Ascending aorta (tissue), 2 donors: ENCODE data around the gene ZAP70. TPM values are rescaled to one million over a fixed set of nuclear protein-coding genes. Genes with fewer than 3 reads are reported as not detected.

Experiments
- DNase-seq, 2 donors: peaks; one replicate each; pipeline ENCODE4 v3.0.0-alpha.2; 2019; ENCODE audit warnings: low spot score in 2 of 2
- H3K27ac ChIP-seq, 2 donors: fragments of 200-600 bp; sonication (generic); one replicate each; pipeline ENCODE4 v1.5.1; 2016 to 2017; ENCODE audit warnings: mild to moderate bottlenecking in 1 of 2
- H3K27me3 ChIP-seq: fragments of 200-600 bp; sonication (generic); one replicate; pipeline ENCODE4 v1.5.1; 2017
- H3K36me3 ChIP-seq, 2 donors: fragments of 200-600 bp; sonication (generic); one replicate each; pipeline ENCODE4 v1.5.1; 2016
- H3K4me1 ChIP-seq, 2 donors: fragments of 200-600 bp; sonication (generic); one replicate each; pipeline ENCODE4 v1.5.1; 2016 to 2017; ENCODE audit warnings: mild to moderate bottlenecking in 1 of 2
- H3K4me3 ChIP-seq, 2 donors: fragments of 200-600 bp; sonication (generic); one replicate each; pipeline ENCODE4 v1.5.1; 2016 to 2017; ENCODE audit warnings: mild to moderate bottlenecking in 1 of 2
- H3K9me3 ChIP-seq, 2 donors: fragments of 200-600 bp; sonication (generic); one replicate each; pipeline ENCODE4 v1.5.1; 2016
- intact Hi-C: fragments of 100-400 bp; cut with DNase I; formaldehyde crosslinking; loops from one replicate; pipeline ENCODE4 v1.15.1; 2023
- total RNA-seq: library from RNA; depleted of rRNA; stranded (reverse); fragments of >200 nt; gene quantifications from one replicate; pipeline ENCODE4 v1.1.0, GENCODE V29; 2016
- TF ChIP-seq, protein P1 (sequence below), 3 experiments: fragments of 200-600 bp in 2 of 3; fragments of 450-650 bp in 1 of 3; sonication (generic) in 2 of 3; IDR thresholded peaks; one replicate each; pipeline ENCODE4 v1.5.1; 2016 to 2019; ENCODE audit warnings: antibody characterized with exemption in 3 of 3, mild to moderate bottlenecking in 1 of 3, moderate library complexity in 1 of 3

The ZAP70 gene
- total RNA-seq, 1 donor from 2014 or later: 2.7 TPM

- H3K27me3 ChIP-seq: no peaks in the 10 kb centered on the region
- H3K27ac ChIP-seq: no peak overlapping the region
- H3K36me3 ChIP-seq: peaks cover 16 to 22% of the 10 kb centered on the region in 2 donors
- intact Hi-C loops: no loop called here
- no peak overlapping the region for H3K4me3 ChIP-seq
- TF ChIP-seq, protein P1, sequence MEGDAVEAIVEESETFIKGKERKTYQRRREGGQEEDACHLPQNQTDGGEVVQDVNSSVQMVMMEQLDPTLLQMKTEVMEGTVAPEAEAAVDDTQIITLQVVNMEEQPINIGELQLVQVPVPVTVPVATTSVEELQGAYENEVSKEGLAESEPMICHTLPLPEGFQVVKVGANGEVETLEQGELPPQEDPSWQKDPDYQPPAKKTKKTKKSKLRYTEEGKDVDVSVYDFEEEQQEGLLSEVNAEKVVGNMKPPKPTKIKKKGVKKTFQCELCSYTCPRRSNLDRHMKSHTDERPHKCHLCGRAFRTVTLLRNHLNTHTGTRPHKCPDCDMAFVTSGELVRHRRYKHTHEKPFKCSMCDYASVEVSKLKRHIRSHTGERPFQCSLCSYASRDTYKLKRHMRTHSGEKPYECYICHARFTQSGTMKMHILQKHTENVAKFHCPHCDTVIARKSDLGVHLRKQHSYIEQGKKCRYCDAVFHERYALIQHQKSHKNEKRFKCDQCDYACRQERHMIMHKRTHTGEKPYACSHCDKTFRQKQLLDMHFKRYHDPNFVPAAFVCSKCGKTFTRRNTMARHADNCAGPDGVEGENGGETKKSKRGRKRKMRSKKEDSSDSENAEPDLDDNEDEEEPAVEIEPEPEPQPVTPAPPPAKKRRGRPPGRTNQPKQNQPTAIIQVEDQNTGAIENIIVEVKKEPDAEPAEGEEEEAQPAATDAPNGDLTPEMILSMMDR (IDR thresholded peaks at IDR 0.05): no peak
- no peaks in the 10 kb centered on the region for H3K9me3 ChIP-seq
- DNase-seq: no peak
- no peaks in the 10 kb centered on the region for H3K4me1 ChIP-seq
These were observed 39.3 kb downstream of the ZAP70 start for GRCh38 chr2:97752342-97753334.

DNA sequence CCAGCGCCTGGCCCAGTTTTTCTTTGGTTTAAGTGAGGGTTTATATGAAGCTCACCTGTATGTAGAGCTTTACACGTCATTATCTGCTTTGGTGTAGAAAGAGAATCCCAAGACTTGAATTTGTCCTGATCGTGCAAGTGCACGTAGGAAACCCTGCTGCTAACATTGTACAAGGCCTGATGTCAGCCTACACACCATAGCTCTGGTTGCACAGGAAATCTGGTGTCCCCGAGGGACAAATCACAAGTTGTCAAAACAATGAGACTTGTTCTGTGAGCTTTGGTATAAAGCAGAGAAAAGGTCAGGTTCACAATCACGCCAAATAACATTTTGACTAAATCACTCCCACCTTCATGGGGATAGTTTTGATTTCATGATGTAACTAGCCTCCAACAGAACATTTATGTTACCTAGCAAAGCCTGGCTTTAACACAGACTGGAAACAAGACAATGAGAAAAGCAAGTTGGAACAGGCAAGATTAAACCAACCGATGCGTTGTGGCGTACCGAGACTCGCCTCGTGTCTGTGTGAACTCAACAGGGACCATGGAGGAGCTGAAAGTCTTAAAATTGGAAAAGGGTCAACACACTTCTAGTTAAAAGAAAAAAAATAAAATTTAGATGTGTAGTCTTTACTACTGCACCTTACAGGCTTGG, 41.4 kb downstream of the ZAP70 start:
- no peaks in the 10 kb centered on the region for H3K4me1 ChIP-seq
- no peak for DNase-seq
- H3K36me3 ChIP-seq: peaks cover 20 to 41% of the 10 kb centered on the region in 2 donors
- H3K4me3 ChIP-seq: no peak overlapping the region
- intact Hi-C loops: no loop called here
- no peaks in the 10 kb centered on the region for H3K27me3 ChIP-seq
- TF ChIP-seq, protein P1 (IDR thresholded peaks at IDR 0.05): no peak
- H3K9me3 ChIP-seq: no peaks in the 10 kb centered on the region
- H3K27ac ChIP-seq: no peak overlapping the region

GRCh38 chr2:97755491-97755890, 42.1 kb downstream of the ZAP70 start:
- Histone ChIP-seq H3K27me3 (no peaks in the 10 kb centered on the region), H3K4me3 (no peak overlapping the region), H3K36me3 (peaks cover 26 to 48% of the 10 kb centered on the region in 2 donors), H3K9me3 (no peaks in the 10 kb centered on the region), H3K4me1 (no peaks in the 10 kb centered on the region), H3K27ac (no peak overlapping the region)
- intact Hi-C loops: no loop called here
- DNase-seq: no peak
- TF ChIP-seq, protein P1 (IDR thresholded peaks at IDR 0.05): no peak

DNA sequence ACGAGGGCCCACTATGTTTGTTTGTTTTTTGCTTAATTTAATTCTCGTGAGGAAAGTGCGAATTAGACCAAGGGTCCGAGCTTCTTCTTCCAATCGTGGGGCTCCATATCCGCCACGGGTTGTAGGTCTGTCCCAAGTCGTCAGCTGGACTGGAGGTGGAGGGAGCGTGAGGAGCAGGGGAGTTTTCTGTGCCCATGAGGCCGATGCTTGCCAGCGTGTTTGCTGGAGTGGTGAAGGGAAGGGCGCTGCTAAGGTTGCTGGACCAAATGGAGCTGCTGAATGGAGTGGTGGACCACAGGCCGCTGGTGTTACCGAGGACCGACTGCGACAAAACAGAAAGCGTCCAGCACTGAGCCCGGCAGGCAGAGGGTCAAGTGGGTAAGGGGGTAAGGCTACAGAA, 43.7 kb downstream of the ZAP70 start:
- Histone ChIP-seq H3K27ac (no peak overlapping the region), H3K27me3 (no peaks in the 10 kb centered on the region), H3K36me3 (peaks cover 40 to 64% of the 10 kb centered on the region in 2 donors), H3K4me3 (no peak overlapping the region), H3K9me3 (no peaks in the 10 kb centered on the region), H3K4me1 (no peaks in the 10 kb centered on the region)
- no peak for DNase-seq
- TF ChIP-seq, protein P1 (IDR thresholded peaks at IDR 0.05): no peak
- intact Hi-C loops: no loop called here

DNA sequence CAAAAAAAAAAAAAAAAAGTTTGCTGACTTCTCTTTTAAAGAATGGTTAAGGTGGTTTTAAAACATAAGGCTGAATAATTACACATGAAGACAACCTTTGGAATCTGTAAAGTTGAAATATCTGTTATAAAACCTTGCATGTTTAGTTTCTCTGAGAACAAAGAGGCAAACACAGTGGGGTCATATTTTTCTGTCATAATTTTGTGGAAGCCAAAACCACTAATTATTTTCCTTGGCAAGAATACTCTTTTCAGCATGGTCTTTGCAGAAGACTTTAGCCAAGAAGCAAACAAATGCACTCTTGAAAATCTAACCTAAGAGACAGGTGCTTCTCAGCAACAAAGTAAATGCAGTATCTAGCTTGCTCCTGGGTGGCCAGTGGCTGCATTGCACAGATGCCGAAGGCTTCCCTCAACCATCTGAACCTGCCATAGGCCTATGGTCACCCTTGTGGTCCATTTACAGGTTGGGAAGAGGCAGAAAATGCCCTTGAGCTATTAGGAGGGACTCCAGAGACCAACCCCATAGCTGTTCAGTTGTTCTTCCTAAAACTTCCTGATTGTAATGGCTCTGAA, 44.8 kb downstream of the ZAP70 start:
- Histone ChIP-seq H3K27me3 (no peaks in the 10 kb centered on the region), H3K9me3 (no peaks in the 10 kb centered on the region), H3K36me3 (peaks cover 45 to 71% of the 10 kb centered on the region in 2 donors), H3K4me3 (no peak overlapping the region), H3K27ac (no peak overlapping the region), H3K4me1 (no peaks in the 10 kb centered on the region)
- TF ChIP-seq, protein P1 (IDR thresholded peaks at IDR 0.05): no peak
- intact Hi-C loops: no loop called here
- DNase-seq: no peak
